Measurements from ENCODE around the gene MARVELD1. TPM values are rescaled to one million over a fixed set of nuclear protein-coding genes. Genes with fewer than 3 reads are reported as not detected.

Gene MARVELD1
- total and polyA plus RNA-seq, 2 of the 13 experiments (the other 11 are each of a cell fraction or from before 2014, with no cell fraction given), result not detected

- TF ChIP-seq ZBTB46 (CRISPR knock-in tag; IDR thresholded peaks at IDR 0.05; ENCODE audit: borderline replicate concordance), result no peak
- no peak for TF ChIP-seq SMYD3 (CRISPR knock-in tag; IDR thresholded peaks at IDR 0.05)
- TF ChIP-seq RXRB (CRISPR knock-in tag; IDR thresholded peaks at IDR 0.05; ENCODE audit: borderline replicate concordance), result 0 out of 2 replicates have a peak, but pooled peaks have one; percentile 23
- no peak for TF ChIP-seq PHF5A (CRISPR knock-in tag; IDR thresholded peaks at IDR 0.05; ENCODE audit: low read depth, unreplicated experiment)
Measured at GRCh38 chr10:97687785-97688781, 25.4 kb upstream of the MARVELD1 start (continued).

GRCh38 chr10:97689559-97690020, 23.9 kb upstream of the MARVELD1 start:
- Histone ChIP-seq H3K36me3 (replicated peaks in 1 of 2; ENCODE audit: control insufficient read depth in 1 of 2, insufficient read depth in 2 of 2, low read length in 2 of 2) (no peaks in the 10 kb centered on the region), H3K27ac (ENCODE audit: extremely low read length, insufficient read depth, low read length) (no peak overlapping the region), H3K4me2 (ENCODE audit: low read depth, low read length) (no peak overlapping the region), H3K4me3 (replicated peaks in 1 of 3; ENCODE audit: insufficient read depth in 1 of 3, low read depth in 2 of 3, low read length in 3 of 3) (no peak overlapping the region), H3K9me3 (ENCODE audit: low read length) (no peaks in the 10 kb centered on the region), H2AFZ (ENCODE audit: low read length) (no peak overlapping the region), H3K9ac (ENCODE audit: insufficient read depth, low read depth, low read length) (no peak overlapping the region), H3K4me1 (ENCODE audit: insufficient read depth, low read length) (peaks cover 29% of the 10 kb centered on the region), H4K20me1 (ENCODE audit: insufficient read depth, low read length) (no peaks in the 10 kb centered on the region), H3K27me3 (ENCODE audit: control insufficient read depth in 1 of 2, insufficient read depth in 2 of 2, low read length in 2 of 2) (no peaks in the 10 kb centered on the region; a peak in 1 of 5 replicates), H3K79me2 (ENCODE audit: insufficient read depth, low read length) (peaks cover 19% of the 10 kb centered on the region)
- in situ Hi-C loops (cut with HindIII; ENCODE audit: extremely low pct_ligation_motif_present, low pct_unique_long_range_greater_than_20kb) (no loop called here), intact Hi-C loops (cut with micrococcal nuclease; ENCODE audit: unreplicated experiment) (no loop called here)
- DNase-seq (ENCODE audit: low spot score) (no peak), FAIRE-seq (no peak), ATAC-seq (no peak)
- BruUV-seq (replicated peaks), result no TSS peak
- POLR2A ChIA-PET, result interaction anchor here (0.6 to 3.5 kb wide), 3 partner anchors 12 to 187 kb away, joined by 3 to 39 read pairs (median 3); partner anchors contain the start of gene ZFYVE27
- CTCF ChIA-PET (ENCODE audit: low intra/inter-chr PET ratio, low total read pairs), result no interaction called here
- TF ChIP-seq ZBTB46 (CRISPR knock-in tag; IDR thresholded peaks at IDR 0.05; ENCODE audit: borderline replicate concordance) (no peak), SIN3A (IDR thresholded peaks at IDR 0.05; ENCODE audit: borderline replicate concordance, low read depth, low read length) (no peak), ZNF12 (CRISPR knock-in tag; IDR thresholded peaks at IDR 0.05) (no peak), GATAD2A (CRISPR knock-in tag; IDR thresholded peaks at IDR 0.05) (no peak), KDM6A (CRISPR knock-in tag; IDR thresholded peaks at IDR 0.05; ENCODE audit: low read depth) (no peak), NKX3-1 (CRISPR knock-in tag; IDR thresholded peaks at IDR 0.05) (no peak), SOX13 (IDR thresholded peaks at IDR 0.05) (no peak), SOX13 (CRISPR knock-in tag; conservative IDR thresholded peaks at IDR 0.05 in 1 of 2, IDR thresholded peaks at IDR 0.05 in 1 of 2) (peak in 1 of 2 experiments; percentile 27; a peak in 1 of 4 replicates), NR2F6 (IDR thresholded peaks at IDR 0.05) (no peak), NR2F6 (CRISPR knock-in tag; IDR thresholded peaks at IDR 0.05) (no peak), SCMH1 (CRISPR knock-in tag; IDR thresholded peaks at IDR 0.05; ENCODE audit: borderline replicate concordance) (no peak)
- 62% methylated on average over 5 of the region's 5 CpGs for WGBS (ENCODE audit: low lambda C conversion rate)

Data from HepG2 (cell line).